ENCODE measurements around the gene SMARCA2.

DNA sequence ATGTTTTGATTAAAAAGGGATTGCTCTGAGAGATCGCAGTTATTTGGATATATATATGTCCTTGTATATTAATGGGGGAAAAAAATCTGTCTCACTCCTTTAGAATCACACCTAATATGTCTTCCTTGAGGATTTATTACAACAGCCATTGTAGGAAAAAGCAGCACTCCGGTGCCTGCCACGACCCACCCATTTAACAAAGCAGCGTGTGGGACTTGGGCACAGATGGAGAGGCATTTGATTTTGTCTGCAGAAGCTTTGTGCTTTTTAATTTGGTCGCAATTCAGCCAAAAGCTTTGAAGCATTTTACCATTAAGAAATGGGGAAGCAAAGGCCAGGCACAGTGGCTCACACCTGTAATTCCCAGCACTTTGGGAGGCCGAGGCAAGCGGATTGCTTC, 159.2 kb downstream of the SMARCA2 start:
- TF ChIP-seq, protein P1, sequence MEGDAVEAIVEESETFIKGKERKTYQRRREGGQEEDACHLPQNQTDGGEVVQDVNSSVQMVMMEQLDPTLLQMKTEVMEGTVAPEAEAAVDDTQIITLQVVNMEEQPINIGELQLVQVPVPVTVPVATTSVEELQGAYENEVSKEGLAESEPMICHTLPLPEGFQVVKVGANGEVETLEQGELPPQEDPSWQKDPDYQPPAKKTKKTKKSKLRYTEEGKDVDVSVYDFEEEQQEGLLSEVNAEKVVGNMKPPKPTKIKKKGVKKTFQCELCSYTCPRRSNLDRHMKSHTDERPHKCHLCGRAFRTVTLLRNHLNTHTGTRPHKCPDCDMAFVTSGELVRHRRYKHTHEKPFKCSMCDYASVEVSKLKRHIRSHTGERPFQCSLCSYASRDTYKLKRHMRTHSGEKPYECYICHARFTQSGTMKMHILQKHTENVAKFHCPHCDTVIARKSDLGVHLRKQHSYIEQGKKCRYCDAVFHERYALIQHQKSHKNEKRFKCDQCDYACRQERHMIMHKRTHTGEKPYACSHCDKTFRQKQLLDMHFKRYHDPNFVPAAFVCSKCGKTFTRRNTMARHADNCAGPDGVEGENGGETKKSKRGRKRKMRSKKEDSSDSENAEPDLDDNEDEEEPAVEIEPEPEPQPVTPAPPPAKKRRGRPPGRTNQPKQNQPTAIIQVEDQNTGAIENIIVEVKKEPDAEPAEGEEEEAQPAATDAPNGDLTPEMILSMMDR (IDR thresholded peaks at IDR 0.05; ENCODE audit: low read length) = no peak
- no peak for TF ChIP-seq EZH2 (IDR thresholded peaks at IDR 0.05; ENCODE audit: borderline replicate concordance, low read length)
